Skeletal muscle tissue (tissue), 5 donors: ENCODE results near the gene LILRB3. TPM values are rescaled to one million over a fixed set of nuclear protein-coding genes. Genes with fewer than 3 reads are reported as not detected.
A peak's percentile ranks its signal among the peaks of the same experiment; 100 is the strongest.
"Not testable (repeated sequence)": the region's sequence is repeated elsewhere in the genome, so short reads cannot be mapped to it uniquely, and the experiment has no call there.

Experiments
- H3K27ac ChIP-seq: one replicate; pipeline ENCODE4 v1.7.0; 2013; ENCODE audit warnings: mild to moderate bottlenecking, low read depth, low read length, inconsistent platforms
- H3K27me3 ChIP-seq, 3 donors: one replicate each; pipeline ENCODE4 v1.7.0; 2013; ENCODE audit warnings: low read length in 3 of 3; ENCODE audit not compliant: control insufficient read depth in 3 of 3, insufficient read depth in 3 of 3
- H3K36me3 ChIP-seq, 3 donors: one replicate each; pipeline ENCODE4 v1.7.0; 2013; ENCODE audit warnings: low read length in 3 of 3; ENCODE audit not compliant: control insufficient read depth in 3 of 3, insufficient read depth in 3 of 3
- H3K4me1 ChIP-seq, 3 donors: one replicate each; pipeline ENCODE4 v1.7.0; 2013; ENCODE audit warnings: low read length in 3 of 3, mild to moderate bottlenecking in 3 of 3; ENCODE audit not compliant: control insufficient read depth in 3 of 3, insufficient read depth in 3 of 3
- H3K4me3 ChIP-seq, 3 donors: one replicate each; pipeline ENCODE4 v1.7.0; 2013; ENCODE audit warnings: low read length in 3 of 3
- H3K9ac ChIP-seq, 3 donors: one replicate each; pipeline ENCODE4 v1.7.0; 2013; ENCODE audit warnings: low read length in 3 of 3, mild to moderate bottlenecking in 3 of 3, moderate library complexity in 2 of 3, low read depth in 1 of 3
- H3K9me3 ChIP-seq, 3 donors: one replicate each; pipeline ENCODE4 v1.7.0; 2013; ENCODE audit warnings: low read length in 3 of 3; ENCODE audit not compliant: control insufficient read depth in 3 of 3
- small RNA-seq: library from RNA; depleted of rRNA; stranded (forward); fragments of <200 nt; gene quantifications from one replicate; pipeline ENCODE3, GENCODE V24; 2014
- total RNA-seq: library from RNA; depleted of rRNA; stranded (reverse); fragments of >200 nt; gene quantifications from one replicate; pipeline ENCODE4 v1.2.3, GENCODE V29; 2014
- donor health status: Osteomylitis.

Gene LILRB3
- total RNA-seq, 1 donor from 2014 or later = 4.2 TPM

- Histone ChIP-seq H3K9ac (peak overlapping the region in 1 of 3 donors; percentile 50), H3K27me3 (peaks cover 8 to 27% (median 12%) of the 10 kb centered on the region in 3 donors), H3K4me3 (peak overlapping the region in 1 of 3 donors; percentile 29), H3K27ac (peak overlapping the region; percentile 50)
- not testable (repeated sequence) for H3K4me1 ChIP-seq, H3K36me3 ChIP-seq, H3K9me3 ChIP-seq
These were observed 50.9 kb downstream of the LILRB3 start for GRCh38 chr19:54171736-54172431.

- no peaks in the 10 kb centered on the region for H3K9me3 ChIP-seq
- no peaks in the 10 kb centered on the region for H3K36me3 ChIP-seq
- peaks cover 0 to 6% (median 4%) of the 10 kb centered on the region in 3 donors for H3K4me1 ChIP-seq
- peaks cover 13 to 37% (median 25%) of the 10 kb centered on the region in 3 donors for H3K27me3 ChIP-seq
- H3K4me3 ChIP-seq = no peak overlapping the region
- H3K9ac ChIP-seq = no peak overlapping the region
- no peak overlapping the region for H3K27ac ChIP-seq
These were observed 53.6 kb downstream of the LILRB3 start for GRCh38 chr19:54169149-54169740.

GRCh38 chr19:54168174-54168917 lies 54.5 kb downstream of the LILRB3 start:
- H3K36me3 ChIP-seq = no peaks in the 10 kb centered on the region
- no peak overlapping the region for H3K9ac ChIP-seq
- H3K4me1 ChIP-seq = peaks cover 0 to 9% (median 4%) of the 10 kb centered on the region in 3 donors
- no peak overlapping the region for H3K27ac ChIP-seq
- no peaks in the 10 kb centered on the region for H3K9me3 ChIP-seq
- no peak overlapping the region for H3K4me3 ChIP-seq
- H3K27me3 ChIP-seq = peaks cover 11 to 34% (median 23%) of the 10 kb centered on the region in 3 donors

Small RNA genes lying within 50 kb of the gene (small RNA-seq; reads per million reads assigned to genes)
- gene RNU6-1307P = not detected

Other genes with a start within 250 kb of the LILRB3 start
- 17.7 TPM for gene CACNG6, start 231.4 kb downstream of the LILRB3 start, total RNA-seq
- gene VSTM1, start 159.1 kb downstream of the LILRB3 start, total RNA-seq = not detected
- not detected for gene TARM1, start 141.6 kb downstream of the LILRB3 start, total RNA-seq
- gene OSCAR, start 122.2 kb downstream of the LILRB3 start, total RNA-seq = 0.52 TPM
- 7.8 TPM for gene NDUFA3, start 120.2 kb downstream of the LILRB3 start, total RNA-seq
- 12.0 TPM for gene TFPT, start 107.3 kb downstream of the LILRB3 start, total RNA-seq
- 34.4 TPM for gene PRPF31, start 107.3 kb downstream of the LILRB3 start, total RNA-seq
- 6.3 TPM for gene CNOT3, start 85.2 kb downstream of the LILRB3 start, total RNA-seq
- gene LENG1, start 63.3 kb downstream of the LILRB3 start, total RNA-seq = 7.8 TPM
- 1.0 TPM for gene TMC4, start 49.8 kb downstream of the LILRB3 start, total RNA-seq
- 8.9 TPM for gene MBOAT7, start 33.4 kb downstream of the LILRB3 start, total RNA-seq
- gene TSEN34, start 31.7 kb downstream of the LILRB3 start, total RNA-seq = 29.7 TPM
- gene RPS9, start 22.1 kb downstream of the LILRB3 start, total RNA-seq = 4,630 TPM
- under 0.01 TPM for gene LILRA6, start 19.8 kb upstream of the LILRB3 start, total RNA-seq
- 2.6 TPM for gene LILRB5, start 34.3 kb upstream of the LILRB3 start, total RNA-seq
- 0.52 TPM for gene LILRB2, start 58.1 kb upstream of the LILRB3 start, total RNA-seq
- 2.6 TPM for gene LILRA5, start 90.2 kb upstream of the LILRB3 start, total RNA-seq
- gene LILRA4, start 116.2 kb upstream of the LILRB3 start, total RNA-seq = under 0.01 TPM
- gene LAIR1, start 141.9 kb upstream of the LILRB3 start, total RNA-seq = 8.4 TPM
- 1.0 TPM for gene TTYH1, start 192.5 kb upstream of the LILRB3 start, total RNA-seq
- 15.1 TPM for gene LENG8, start 226.2 kb upstream of the LILRB3 start, total RNA-seq
- gene LENG9, start 240.8 kb upstream of the LILRB3 start, total RNA-seq = 4.2 TPM